HEK293T (cell line): Measurements from ENCODE around the gene KY.

Source experiments
- BHLHE40 ChIP-seq: fragments of 450-650 bp; IDR thresholded peaks from 2 replicates; pipeline ENCODE4 v1.6.1; 2016; ENCODE audit warnings: mild to moderate bottlenecking, moderate library complexity, borderline replicate concordance
- FOXM1 ChIP-seq: fragments of 450-650 bp; IDR thresholded peaks from 2 replicates; pipeline ENCODE4 v1.6.1; 2017; ENCODE audit warnings: mild to moderate bottlenecking, borderline replicate concordance
- LEF1 ChIP-seq: fragments of 450-650 bp; IDR thresholded peaks from 2 replicates; pipeline ENCODE4 v1.6.1; 2017; ENCODE audit warnings: mild to moderate bottlenecking, borderline replicate concordance
- SP1 ChIP-seq: fragments of 450-650 bp; IDR thresholded peaks from 2 replicates; pipeline ENCODE4 v1.6.1; 2017

- no peak for TF ChIP-seq LEF1
- no peak for TF ChIP-seq SP1
- no peak for TF ChIP-seq FOXM1
- no peak for TF ChIP-seq BHLHE40
These were observed 43.6 kb upstream of the KY start for GRCh38 chr3:134694466-134694865.
